Glutamatergic neuron (in vitro differentiated cells): ENCODE data around the gene FOXE3. TPM values are rescaled to one million over a fixed set of nuclear protein-coding genes. Genes with fewer than 3 reads are reported as not detected.

Experiments used
- DNase-seq: peaks from one replicate; pipeline ENCODE4 v3.0.0; 2022
- H3K27ac Mint-ChIP-seq: one replicate; pipeline ENCODE4 v1.8.0; 2020; ENCODE audit warnings: mild to moderate bottlenecking, mixed read lengths, inconsistent platforms; ENCODE audit not compliant: unreplicated experiment
- H3K27me3 Mint-ChIP-seq: one replicate; pipeline ENCODE4 v1.8.0; 2020; ENCODE audit warnings: mild to moderate bottlenecking, moderate library complexity, mixed read lengths, inconsistent platforms; ENCODE audit not compliant: unreplicated experiment
- H3K36me3 Mint-ChIP-seq: one replicate; pipeline ENCODE4 v1.8.0; 2020; ENCODE audit warnings: mild to moderate bottlenecking, mixed read lengths, inconsistent platforms; ENCODE audit not compliant: unreplicated experiment
- H3K4me1 Mint-ChIP-seq: one replicate; pipeline ENCODE4 v1.8.0; 2020; ENCODE audit warnings: mild to moderate bottlenecking, low read depth, mixed read lengths, inconsistent platforms; ENCODE audit not compliant: unreplicated experiment
- H3K4me3 Mint-ChIP-seq: one replicate; pipeline ENCODE4 v1.8.0; 2020; ENCODE audit warnings: mild to moderate bottlenecking, mixed read lengths, inconsistent platforms; ENCODE audit not compliant: unreplicated experiment
- H3K9me3 Mint-ChIP-seq: one replicate; pipeline ENCODE4 v1.8.0; 2020; ENCODE audit warnings: mild to moderate bottlenecking, moderate library complexity, mixed read lengths, inconsistent platforms; ENCODE audit not compliant: unreplicated experiment
- total RNA-seq: library from RNA; stranded (reverse); fragmentation: NEBNext Ultra II Directional; extraction: Animal tissue kit (Norgen Biotek cat#: 25700); gene quantifications from one replicate; pipeline ENCODE4 v1.2.1, GENCODE V29; 2021; ENCODE audit not compliant: unreplicated experiment
- TF ChIP-seq, protein P1 (sequence below): fragments of 200-600 bp; sonication (generic); IDR thresholded peaks from one replicate; pipeline ENCODE4 v1.5.0; 2021; ENCODE audit not compliant: partially characterized antibody, unreplicated experiment

Gene FOXE3
- total RNA-seq, 1 donor from 2014 or later, result not detected

- Mint-ChIP-seq H3K36me3 (no peaks in the 10 kb centered on the region), H3K27me3 (peaks cover 8% of the 10 kb centered on the region), H3K4me3 (no peak overlapping the region), H3K9me3 (no peaks in the 10 kb centered on the region), H3K27ac (no peak overlapping the region), H3K4me1 (peaks cover 2% of the 10 kb centered on the region)
- DNase-seq, result peak; percentile 58
- TF ChIP-seq, protein P1, sequence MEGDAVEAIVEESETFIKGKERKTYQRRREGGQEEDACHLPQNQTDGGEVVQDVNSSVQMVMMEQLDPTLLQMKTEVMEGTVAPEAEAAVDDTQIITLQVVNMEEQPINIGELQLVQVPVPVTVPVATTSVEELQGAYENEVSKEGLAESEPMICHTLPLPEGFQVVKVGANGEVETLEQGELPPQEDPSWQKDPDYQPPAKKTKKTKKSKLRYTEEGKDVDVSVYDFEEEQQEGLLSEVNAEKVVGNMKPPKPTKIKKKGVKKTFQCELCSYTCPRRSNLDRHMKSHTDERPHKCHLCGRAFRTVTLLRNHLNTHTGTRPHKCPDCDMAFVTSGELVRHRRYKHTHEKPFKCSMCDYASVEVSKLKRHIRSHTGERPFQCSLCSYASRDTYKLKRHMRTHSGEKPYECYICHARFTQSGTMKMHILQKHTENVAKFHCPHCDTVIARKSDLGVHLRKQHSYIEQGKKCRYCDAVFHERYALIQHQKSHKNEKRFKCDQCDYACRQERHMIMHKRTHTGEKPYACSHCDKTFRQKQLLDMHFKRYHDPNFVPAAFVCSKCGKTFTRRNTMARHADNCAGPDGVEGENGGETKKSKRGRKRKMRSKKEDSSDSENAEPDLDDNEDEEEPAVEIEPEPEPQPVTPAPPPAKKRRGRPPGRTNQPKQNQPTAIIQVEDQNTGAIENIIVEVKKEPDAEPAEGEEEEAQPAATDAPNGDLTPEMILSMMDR, result peak; percentile 86
Observed at GRCh38 chr1:47424336-47424982, 8.4 kb downstream of the FOXE3 start.

DNA sequence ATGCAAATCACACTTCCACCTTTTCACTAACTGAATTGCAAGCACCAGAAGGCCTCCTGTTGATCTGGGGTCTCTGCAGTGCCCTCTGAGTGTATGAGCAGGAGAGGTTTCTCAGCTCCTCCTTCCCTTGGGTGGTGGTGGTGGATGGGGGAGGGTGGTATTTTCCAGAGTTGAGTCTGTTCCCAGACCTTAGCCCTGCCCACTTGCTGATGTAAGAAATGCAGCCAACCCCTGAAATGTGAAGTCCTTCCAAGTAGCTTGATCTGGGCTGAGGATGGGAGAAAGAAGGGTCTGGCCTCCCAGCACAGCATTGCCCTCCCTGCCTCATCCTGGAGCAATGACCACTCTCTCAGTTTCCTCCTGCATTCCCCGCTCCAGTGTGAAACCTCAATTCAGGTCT, 15.4 kb downstream of the FOXE3 start:
- H3K4me1 Mint-ChIP-seq, result peaks cover 9% of the 10 kb centered on the region
- peaks cover 4% of the 10 kb centered on the region for H3K9me3 Mint-ChIP-seq
- no peak overlapping the region for H3K4me3 Mint-ChIP-seq
- peaks cover 30% of the 10 kb centered on the region for H3K27me3 Mint-ChIP-seq
- H3K27ac Mint-ChIP-seq, result no peak overlapping the region
- DNase-seq, result no peak
- TF ChIP-seq, protein P1, result no peak
- peaks cover 4% of the 10 kb centered on the region for H3K36me3 Mint-ChIP-seq

DNA sequence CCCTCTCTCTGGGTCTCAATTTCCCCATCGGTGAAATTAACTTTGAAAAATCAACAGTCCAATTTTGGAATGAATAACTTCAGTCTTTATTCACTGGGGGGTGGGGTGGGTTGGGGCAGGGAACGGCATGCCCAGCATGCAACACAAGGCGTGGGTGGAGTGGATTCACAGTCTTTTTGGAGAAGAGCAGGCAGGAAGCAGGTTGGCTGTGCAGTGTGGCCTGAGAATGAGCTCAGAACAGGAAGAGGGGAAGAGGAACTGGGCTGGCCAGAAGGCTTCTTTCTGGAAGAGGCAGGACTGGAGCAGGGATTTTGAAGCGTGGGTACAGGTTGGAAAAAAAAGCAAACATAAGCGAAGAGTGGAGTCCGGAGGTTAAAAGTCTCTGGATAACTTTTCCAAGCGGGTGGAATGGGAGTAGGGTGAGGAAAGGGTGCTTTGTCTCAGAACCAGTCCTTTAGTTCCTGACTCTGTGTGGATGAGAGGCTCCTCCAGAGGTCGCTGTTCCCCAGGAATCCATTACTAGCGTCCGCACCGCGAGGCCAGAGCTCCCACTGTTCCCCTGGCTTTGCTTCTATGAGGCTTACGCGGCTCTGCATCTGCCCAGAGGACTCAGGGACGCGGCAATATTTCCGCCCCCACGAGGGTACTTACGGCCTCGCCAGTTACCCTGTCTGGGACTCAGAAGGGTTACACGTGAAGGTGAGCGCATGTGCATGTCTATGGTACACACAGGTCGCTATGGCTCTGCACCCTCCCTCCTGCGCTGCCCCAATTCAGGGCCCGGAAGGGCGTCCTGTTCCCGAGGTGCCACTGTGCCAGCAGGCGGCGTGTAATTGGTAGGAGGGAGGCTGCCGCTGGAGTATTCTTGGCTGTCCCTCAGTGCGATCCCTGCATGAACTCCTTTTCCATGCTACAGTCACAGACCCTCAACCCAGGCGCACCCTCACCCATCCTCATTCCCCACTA, 16.3 kb downstream of the FOXE3 start:
- H3K27ac Mint-ChIP-seq, result no peak overlapping the region
- peak; percentile 90 for DNase-seq
- H3K36me3 Mint-ChIP-seq, result peaks cover 4% of the 10 kb centered on the region
- TF ChIP-seq, protein P1, result peak; percentile 73
- H3K4me3 Mint-ChIP-seq, result peak overlapping the region; percentile 65
- peaks cover 4% of the 10 kb centered on the region for H3K9me3 Mint-ChIP-seq
- H3K27me3 Mint-ChIP-seq, result peaks cover 31% of the 10 kb centered on the region
- H3K4me1 Mint-ChIP-seq, result peaks cover 7% of the 10 kb centered on the region

DNA sequence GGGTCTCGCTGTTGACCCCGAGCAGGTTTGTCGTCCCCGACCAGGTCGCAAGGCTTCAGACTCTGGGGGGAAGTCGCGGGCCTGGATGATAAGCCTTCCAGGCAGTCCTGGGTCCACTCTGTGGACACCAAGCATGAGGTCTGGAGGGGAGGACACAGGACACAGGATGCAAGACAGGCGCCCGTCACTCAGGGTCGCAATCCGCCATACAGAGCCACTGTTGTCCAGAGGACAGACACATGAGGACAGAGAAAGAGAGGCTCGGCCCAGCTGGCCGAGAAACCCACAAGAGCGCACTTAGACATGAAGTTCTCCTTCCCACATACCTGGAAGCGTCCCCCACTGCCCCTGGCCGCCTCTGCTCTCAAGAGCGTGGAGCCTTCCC, 16.9 kb downstream of the FOXE3 start:
- Mint-ChIP-seq H3K4me3 (peak overlapping the region; percentile 65), H3K27me3 (peaks cover 31% of the 10 kb centered on the region), H3K27ac (no peak overlapping the region), H3K4me1 (peaks cover 7% of the 10 kb centered on the region), H3K36me3 (peaks cover 4% of the 10 kb centered on the region), H3K9me3 (peaks cover 4% of the 10 kb centered on the region)
- DNase-seq, result no peak
- TF ChIP-seq, protein P1, result no peak

- DNase-seq, result no peak
- peaks cover 31% of the 10 kb centered on the region for H3K27me3 Mint-ChIP-seq
- no peak overlapping the region for H3K27ac Mint-ChIP-seq
- peaks cover 7% of the 10 kb centered on the region for H3K4me1 Mint-ChIP-seq
- H3K9me3 Mint-ChIP-seq, result peaks cover 4% of the 10 kb centered on the region
- H3K4me3 Mint-ChIP-seq, result peak overlapping the region; percentile 71
- H3K36me3 Mint-ChIP-seq, result peaks cover 4% of the 10 kb centered on the region
- TF ChIP-seq, protein P1, result no peak
Observed at GRCh38 chr1:47433477-47434050, 17.5 kb downstream of the FOXE3 start.
